Stomach smooth muscle (tissue), 2 donors: ENCODE results near the gene GJD3.
"Not testable (repeated sequence)": the region's sequence is repeated elsewhere in the genome, so short reads cannot be mapped to it uniquely, and the experiment has no call there.

Experiments
- H3K27ac ChIP-seq: one replicate; pipeline ENCODE4 v1.7.0; 2013; ENCODE audit warnings: mild to moderate bottlenecking, low read length, inconsistent platforms
- H3K27me3 ChIP-seq, 2 donors: one replicate each; pipeline ENCODE4 v1.7.0; 2013; ENCODE audit warnings: low read length in 2 of 2; ENCODE audit not compliant: insufficient read depth in 2 of 2, control insufficient read depth in 1 of 2
- H3K36me3 ChIP-seq, 2 donors: one replicate each; pipeline ENCODE4 v1.7.0; 2013; ENCODE audit warnings: low read length in 2 of 2; ENCODE audit not compliant: control insufficient read depth in 2 of 2, insufficient read depth in 2 of 2
- H3K4me1 ChIP-seq: one replicate; pipeline ENCODE4 v1.7.0; 2013; ENCODE audit warnings: low read length; ENCODE audit not compliant: control insufficient read depth, insufficient read depth
- H3K4me3 ChIP-seq, 2 donors: one replicate each; pipeline ENCODE4 v1.7.0; 2013; ENCODE audit warnings: low read length in 2 of 2
- H3K9ac ChIP-seq, 2 donors: one replicate each; pipeline ENCODE4 v1.7.0; 2013; ENCODE audit warnings: low read length in 2 of 2, mild to moderate bottlenecking in 1 of 2
- H3K9me3 ChIP-seq, 2 donors: one replicate each; pipeline ENCODE4 v1.7.0; 2013; ENCODE audit warnings: low read length in 2 of 2; ENCODE audit not compliant: control insufficient read depth in 2 of 2
- donor health status: healthy.
- donor health status: Pancreatic carcinoma.

GJD3 gene

DNA sequence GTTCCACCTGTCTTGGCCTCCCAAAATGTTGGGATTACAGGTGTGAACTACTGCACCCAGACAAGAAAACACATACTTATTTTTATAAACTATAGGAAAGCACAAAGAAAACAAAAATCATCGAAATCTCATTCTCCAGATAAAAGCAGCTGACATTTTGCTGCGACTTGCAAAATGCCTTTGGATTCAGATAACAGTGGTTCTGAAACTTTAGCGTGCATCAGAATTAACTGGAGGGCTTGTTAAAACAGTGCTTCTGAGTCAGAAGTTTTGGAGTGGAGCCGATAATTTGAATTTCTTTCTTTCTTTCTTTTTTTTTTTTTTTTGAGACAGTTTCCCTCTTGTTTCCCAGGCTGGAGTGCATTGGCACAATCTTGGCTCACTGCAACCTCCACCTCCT lies 17.7 kb upstream of the GJD3 start:
- no peaks in the 10 kb centered on the region for H3K36me3 ChIP-seq
- no peaks in the 10 kb centered on the region for H3K4me1 ChIP-seq
- H3K27me3 ChIP-seq, result no peaks in the 10 kb centered on the region
- H3K27ac ChIP-seq, result no peak overlapping the region
- H3K9me3 ChIP-seq, result no peaks in the 10 kb centered on the region
- H3K9ac ChIP-seq, result no peak overlapping the region
- H3K4me3 ChIP-seq, result no peak overlapping the region

DNA sequence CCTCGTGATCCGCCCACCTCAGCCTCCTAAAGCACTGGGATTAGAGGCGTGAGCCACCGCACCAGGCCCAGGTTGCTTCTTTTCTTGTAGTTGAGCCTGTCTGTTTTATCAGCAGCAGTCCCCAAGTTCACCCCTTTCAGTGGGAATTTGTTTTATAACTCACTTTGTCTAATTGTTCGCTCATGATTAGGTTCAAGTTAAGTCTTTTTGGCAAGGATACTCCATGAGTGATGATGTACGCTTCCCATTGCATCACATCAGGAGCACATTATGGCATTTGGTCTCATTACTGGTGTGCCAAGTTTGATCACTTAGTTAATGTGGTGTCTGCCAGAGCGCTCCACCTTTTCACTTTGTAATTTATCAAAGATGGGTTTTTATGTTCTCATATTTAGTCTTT lies 14.4 kb upstream of the GJD3 start:
- no peaks in the 10 kb centered on the region for H3K27me3 ChIP-seq
- H3K9me3 ChIP-seq, result no peaks in the 10 kb centered on the region
- no peak overlapping the region for H3K9ac ChIP-seq
- H3K27ac ChIP-seq, result no peak overlapping the region
- no peak overlapping the region for H3K4me3 ChIP-seq
- H3K36me3 ChIP-seq, result no peaks in the 10 kb centered on the region
- H3K4me1 ChIP-seq, result no peaks in the 10 kb centered on the region

DNA sequence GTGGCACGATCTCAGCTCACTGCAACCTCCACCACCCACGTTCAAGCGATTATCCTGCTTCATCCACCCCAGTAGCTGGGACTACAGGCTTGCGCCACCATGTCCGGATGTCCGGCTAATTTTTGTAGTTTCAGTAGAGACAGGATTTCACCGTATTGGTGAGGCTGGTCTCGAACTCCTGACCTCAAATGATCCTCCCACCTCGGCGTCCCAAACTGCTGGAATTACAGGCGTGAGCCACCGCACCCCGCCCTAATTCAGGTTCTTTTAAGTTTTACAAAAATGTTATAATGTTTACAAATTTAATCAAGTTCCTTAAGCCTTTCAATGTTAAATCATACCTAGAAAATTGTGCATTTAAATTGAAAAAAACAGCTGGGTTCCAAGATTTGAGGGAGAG lies 13.3 kb upstream of the GJD3 start:
- Histone ChIP-seq H3K36me3 (no peaks in the 10 kb centered on the region), H3K4me1 (no peaks in the 10 kb centered on the region), H3K9ac (no peak overlapping the region), H3K4me3 (no peak overlapping the region), H3K9me3 (no peaks in the 10 kb centered on the region), H3K27me3 (no peaks in the 10 kb centered on the region), H3K27ac (no peak overlapping the region)

DNA sequence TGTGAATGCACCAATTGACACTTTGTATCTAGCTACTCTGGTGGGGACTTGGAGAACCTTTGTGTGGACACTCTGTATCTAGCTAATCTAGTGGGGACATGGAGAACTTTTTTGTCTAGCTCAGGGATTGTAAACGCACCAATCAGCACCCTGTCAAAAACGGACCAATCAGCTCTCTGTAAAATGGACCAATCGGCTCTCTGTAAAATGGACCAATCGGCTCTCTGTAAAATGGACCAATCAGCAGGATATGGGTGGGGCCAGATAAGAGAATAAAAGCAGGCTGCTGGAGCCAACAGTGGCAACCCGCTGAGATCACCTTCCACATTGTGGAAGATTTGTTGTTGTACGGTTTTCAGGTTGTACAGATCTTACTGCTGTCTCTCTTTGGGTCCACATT lies 12.0 kb upstream of the GJD3 start:
- H3K4me3 ChIP-seq, H3K9ac ChIP-seq, H3K27me3 ChIP-seq, H3K4me1 ChIP-seq, H3K36me3 ChIP-seq, H3K27ac ChIP-seq, H3K9me3 ChIP-seq: not testable (repeated sequence)

DNA sequence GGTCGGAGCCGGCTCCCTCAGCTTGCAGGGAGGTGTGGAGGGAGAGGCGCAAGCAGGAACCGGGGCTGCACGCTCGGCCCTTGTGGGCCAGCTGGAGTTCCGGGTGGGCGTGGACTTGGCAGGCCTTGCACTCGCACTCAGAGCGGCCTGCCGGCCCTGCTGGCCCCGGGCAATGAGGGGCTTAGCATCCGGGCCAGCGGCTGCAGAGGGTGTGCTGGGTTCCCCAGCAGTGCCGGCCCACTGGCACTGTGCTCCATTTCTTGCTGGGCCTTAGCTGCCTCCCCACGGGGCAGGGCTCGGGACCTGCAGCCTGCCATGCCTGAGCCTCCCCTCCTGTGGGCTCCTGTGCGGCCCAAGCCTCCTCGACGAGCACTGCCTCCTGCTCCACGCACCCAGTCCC lies 11.2 kb upstream of the GJD3 start:
- not testable (repeated sequence) for H3K4me1 ChIP-seq, H3K27ac ChIP-seq, H3K9me3 ChIP-seq, H3K9ac ChIP-seq, H3K27me3 ChIP-seq, H3K36me3 ChIP-seq, H3K4me3 ChIP-seq

DNA sequence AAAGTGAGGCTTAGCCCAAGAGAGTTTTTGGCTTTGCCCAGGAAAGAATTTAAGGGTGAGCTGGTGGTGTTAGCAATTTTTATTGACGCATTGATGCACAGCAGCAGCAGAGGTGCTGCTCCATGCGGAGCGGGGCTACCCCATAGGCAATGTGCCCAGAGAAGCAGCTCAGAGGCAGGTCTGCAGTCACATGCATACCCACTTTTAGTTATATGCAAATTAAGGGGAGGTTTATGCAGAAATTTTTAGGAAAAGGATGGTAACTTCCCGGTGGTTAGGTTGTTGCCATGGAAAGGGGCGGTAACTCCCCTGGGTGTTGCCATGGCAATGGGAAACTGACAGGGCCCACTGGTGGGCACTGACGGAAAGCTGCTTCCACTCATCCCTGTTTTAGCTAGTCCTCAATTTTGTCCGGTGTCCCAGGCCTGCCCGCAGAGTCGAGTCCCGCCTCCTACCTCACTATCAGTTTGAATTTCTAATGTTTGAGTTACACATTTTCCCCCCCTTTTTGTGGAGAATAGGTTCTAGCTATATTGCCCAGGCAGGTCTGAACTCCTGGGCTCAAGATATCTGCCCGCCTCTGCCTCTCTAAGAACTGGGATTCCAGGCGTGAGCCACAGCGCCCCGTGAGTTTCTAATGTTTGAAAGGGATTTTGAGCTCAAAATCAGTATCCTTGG lies 10.4 kb upstream of the GJD3 start:
- H3K27ac ChIP-seq, result no peak overlapping the region
- no peaks in the 10 kb centered on the region for H3K36me3 ChIP-seq
- no peak overlapping the region for H3K4me3 ChIP-seq
- H3K27me3 ChIP-seq, result no peaks in the 10 kb centered on the region
- H3K9me3 ChIP-seq, result no peaks in the 10 kb centered on the region
- no peaks in the 10 kb centered on the region for H3K4me1 ChIP-seq
- no peak overlapping the region for H3K9ac ChIP-seq

DNA sequence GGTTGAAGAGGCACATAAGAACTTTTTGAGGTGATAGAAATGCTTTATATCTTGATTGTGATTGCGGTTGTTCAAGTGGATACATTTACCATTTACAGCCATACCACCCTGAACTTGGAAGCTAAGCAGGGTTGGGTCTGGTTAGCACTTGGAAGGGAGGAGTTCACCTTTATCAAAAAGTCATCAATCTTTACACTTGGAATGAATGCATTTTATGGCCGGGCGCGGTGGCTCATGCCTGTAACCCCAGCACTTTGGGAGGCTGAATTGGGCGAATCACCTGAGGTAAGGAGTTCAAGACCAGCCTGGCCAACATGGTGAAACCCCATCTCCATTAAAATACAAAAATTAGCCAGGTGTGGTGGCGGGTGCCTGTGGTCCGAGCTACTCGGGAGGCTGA lies 9.5 kb upstream of the GJD3 start:
- Histone ChIP-seq H3K9ac (no peak overlapping the region), H3K27ac (no peak overlapping the region), H3K4me3 (no peak overlapping the region), H3K9me3 (no peaks in the 10 kb centered on the region), H3K27me3 (no peaks in the 10 kb centered on the region), H3K36me3 (no peaks in the 10 kb centered on the region), H3K4me1 (no peaks in the 10 kb centered on the region)

DNA sequence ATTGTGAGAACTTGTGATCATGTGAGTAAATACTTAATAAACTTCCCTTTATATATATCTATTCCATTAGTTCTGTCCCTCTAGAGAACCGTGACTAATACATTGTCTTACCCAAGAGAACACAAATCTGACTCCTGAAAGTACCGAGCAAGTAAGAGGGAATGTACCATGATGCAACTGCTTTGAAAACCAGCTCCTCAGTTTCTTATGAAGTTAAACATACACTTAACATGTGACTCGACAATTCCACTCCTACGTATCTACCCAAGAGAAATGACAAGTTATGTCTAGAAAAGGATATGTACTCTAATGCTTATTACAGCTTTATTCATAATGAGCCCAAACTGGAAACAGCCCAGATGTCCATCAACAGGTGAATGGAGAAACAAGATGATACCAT lies 8.8 kb upstream of the GJD3 start:
- Histone ChIP-seq H3K4me3 (no peak overlapping the region), H3K27ac (no peak overlapping the region)

DNA sequence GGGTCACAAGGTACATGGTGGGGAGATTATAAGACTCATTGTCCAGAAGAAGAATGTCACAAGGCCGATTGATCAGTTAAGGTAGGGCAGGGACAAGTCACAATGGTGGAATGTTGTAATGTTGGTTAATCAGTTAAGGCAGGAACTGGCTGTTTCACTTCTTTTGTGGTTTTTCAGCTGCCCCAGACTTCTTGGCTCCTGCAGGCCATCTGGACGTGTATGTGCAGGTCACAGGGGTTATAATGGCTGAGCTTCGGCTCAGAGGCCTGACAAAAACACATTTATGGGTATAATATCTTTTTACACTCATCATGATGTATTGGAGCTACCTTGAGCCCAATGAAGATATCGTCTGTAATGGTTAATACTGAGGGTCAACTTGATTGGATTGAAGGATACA lies 8.1 kb upstream of the GJD3 start:
- H3K9me3 ChIP-seq, H3K4me3 ChIP-seq, H3K27ac ChIP-seq: not testable (repeated sequence)

More for the DNA sequence above, 8.8 kb upstream of the GJD3 start:
- Histone ChIP-seq H3K36me3 (no peaks in the 10 kb centered on the region), H3K9me3 (no peaks in the 10 kb centered on the region), H3K9ac (no peak overlapping the region), H3K27me3 (no peaks in the 10 kb centered on the region), H3K4me1 (no peaks in the 10 kb centered on the region)

DNA sequence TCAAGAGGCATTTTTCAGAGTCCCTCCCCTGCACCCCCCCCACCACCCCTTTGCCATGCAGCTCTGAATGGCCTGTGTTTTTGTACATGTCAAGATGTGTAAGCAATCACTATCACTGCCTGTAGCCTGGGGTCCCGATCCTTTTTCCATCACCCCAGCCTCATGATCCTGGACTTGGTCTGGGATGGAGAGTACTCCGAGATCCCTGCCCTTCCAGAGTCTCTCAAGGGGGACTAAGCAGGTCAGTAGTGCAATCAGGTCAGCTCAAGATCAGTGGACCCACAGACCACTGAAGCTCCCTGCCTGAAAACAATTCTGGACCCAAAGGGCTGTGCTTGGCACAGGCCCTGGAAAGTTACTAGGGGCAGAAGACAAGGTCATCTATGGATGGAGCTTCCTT lies 7.5 kb upstream of the GJD3 start:
- no peak overlapping the region for H3K27ac ChIP-seq
- H3K9ac ChIP-seq, result no peak overlapping the region
- no peaks in the 10 kb centered on the region for H3K36me3 ChIP-seq
- no peaks in the 10 kb centered on the region for H3K27me3 ChIP-seq
- H3K4me1 ChIP-seq, result no peaks in the 10 kb centered on the region
- no peak overlapping the region for H3K4me3 ChIP-seq
- H3K9me3 ChIP-seq, result no peaks in the 10 kb centered on the region

More for the DNA sequence above, 8.1 kb upstream of the GJD3 start:
- H3K4me1 ChIP-seq, H3K27me3 ChIP-seq, H3K36me3 ChIP-seq, H3K9ac ChIP-seq: not testable (repeated sequence)

DNA sequence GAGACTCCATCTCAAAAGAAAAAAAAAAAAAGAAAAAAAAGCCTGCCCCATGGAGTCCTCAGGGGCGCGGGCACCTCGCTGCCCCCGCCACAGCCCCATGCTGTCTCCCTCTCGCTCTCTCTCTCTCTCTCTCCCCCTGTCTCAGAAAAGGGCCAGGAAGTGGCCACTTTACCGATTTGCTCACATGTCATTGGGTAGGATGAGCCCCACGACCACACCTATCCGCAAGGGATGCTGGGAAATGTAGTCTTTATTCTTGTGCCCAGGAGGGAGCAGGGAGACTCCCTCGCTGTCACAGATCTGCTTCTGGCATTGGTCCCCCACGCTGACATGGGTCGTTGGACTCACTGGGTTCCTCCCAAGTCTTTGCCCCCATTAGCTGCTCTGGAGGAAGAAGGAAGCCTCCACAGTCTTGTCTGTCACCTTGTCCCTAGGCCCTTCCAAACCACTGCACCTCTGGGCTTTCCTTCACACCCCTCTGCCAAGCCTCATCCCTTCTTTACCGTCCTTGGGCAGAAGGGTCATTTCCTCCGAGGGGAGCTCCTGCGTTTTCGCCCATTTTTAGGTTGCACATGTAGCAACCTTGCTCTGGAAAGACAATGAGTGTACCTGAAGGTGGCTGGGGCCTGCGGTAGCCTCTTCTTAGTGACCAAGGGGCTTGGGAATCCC lies 6.9 kb upstream of the GJD3 start:
- H3K9me3 ChIP-seq, result no peaks in the 10 kb centered on the region
- H3K36me3 ChIP-seq, result no peaks in the 10 kb centered on the region
- no peak overlapping the region for H3K27ac ChIP-seq
- no peak overlapping the region for H3K9ac ChIP-seq
- no peaks in the 10 kb centered on the region for H3K27me3 ChIP-seq
- no peaks in the 10 kb centered on the region for H3K4me1 ChIP-seq
- H3K4me3 ChIP-seq, result no peak overlapping the region
